Measurements from ENCODE around the gene UPB1.
"Not testable (repeated sequence)": the region's sequence is repeated elsewhere in the genome, so short reads cannot be mapped to it uniquely, and the experiment has no call there.

Gene UPB1

GRCh38 chr22:24481641-24482040 is 13.5 kb upstream of the UPB1 start:
- DNase-seq (ENCODE audit: low read depth): no peak

DNA sequence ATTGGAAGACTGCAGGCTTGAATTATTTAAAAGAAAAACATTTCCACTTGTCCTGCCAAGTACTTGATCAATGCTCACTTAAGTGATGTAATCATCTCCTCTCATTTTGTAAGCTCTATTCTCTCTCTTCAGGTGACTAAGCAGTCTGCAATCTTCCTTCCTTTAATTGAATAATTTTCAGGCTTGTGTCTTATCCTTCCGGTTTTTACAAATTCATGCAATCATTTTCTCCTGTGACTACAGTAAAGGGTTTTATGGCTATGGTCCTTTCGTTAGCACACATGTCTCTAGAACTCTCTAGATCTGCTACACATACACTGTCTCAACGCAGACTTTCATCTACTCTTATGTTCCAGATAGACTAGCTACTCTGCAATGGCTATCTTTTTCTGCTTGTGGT is 12.6 kb upstream of the UPB1 start:
- DNase-seq (ENCODE audit: low read depth): no peak

DNA sequence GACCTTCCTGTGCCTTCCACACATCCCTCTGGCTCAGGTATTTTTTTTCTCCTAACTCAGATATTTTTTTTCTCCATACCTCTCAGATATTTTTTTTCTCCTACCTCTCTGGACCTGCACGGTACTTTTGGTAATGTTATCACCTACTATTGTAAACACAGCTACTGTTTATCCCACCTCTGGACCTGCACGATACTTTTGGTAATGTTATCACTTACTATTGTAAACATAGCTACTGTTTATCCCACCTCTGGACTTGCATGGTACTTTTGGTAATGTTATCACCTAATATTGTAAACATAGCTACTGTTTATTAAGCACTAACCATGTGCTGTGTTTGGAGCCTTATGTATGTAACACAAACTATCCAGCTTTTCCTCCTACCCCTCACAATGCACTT is 12.1 kb upstream of the UPB1 start:
- DNase-seq (ENCODE audit: low read depth): no peak

- DNase-seq (ENCODE audit: low read depth): no peak
Observed at GRCh38 chr22:24483976-24484545, 11.1 kb upstream of the UPB1 start.

- no peak for DNase-seq (ENCODE audit: low read depth)
Observed at GRCh38 chr22:24485170-24485569, 10.0 kb upstream of the UPB1 start.

- DNase-seq (ENCODE audit: low read depth): no peak
Observed at GRCh38 chr22:24485608-24486007, 9.5 kb upstream of the UPB1 start.

GRCh38 chr22:24486501-24486921 is 8.6 kb upstream of the UPB1 start:
- DNase-seq (ENCODE audit: low read depth): no peak

DNA sequence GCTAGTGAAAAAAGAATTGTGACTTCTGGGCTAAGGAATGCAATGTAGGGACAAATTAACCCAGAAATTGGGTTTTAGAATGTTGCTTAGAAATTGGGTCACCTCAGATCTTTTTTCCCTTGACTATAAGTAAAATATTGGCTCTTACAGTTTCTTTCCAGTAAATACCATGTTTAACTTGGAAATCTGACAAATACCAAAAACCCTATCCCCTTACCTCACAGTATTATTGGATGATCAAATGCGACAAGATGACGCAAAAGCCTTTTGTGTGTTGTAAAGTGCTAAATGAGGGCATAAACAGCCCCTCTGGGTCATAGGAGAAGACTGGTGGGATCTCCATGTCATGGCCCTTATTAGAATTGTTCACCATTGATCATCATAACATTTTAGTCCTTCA is 6.1 kb upstream of the UPB1 start:
- DNase-seq (ENCODE audit: low read depth): no peak

GRCh38 chr22:24489434-24489833 is 5.7 kb upstream of the UPB1 start:
- DNase-seq (ENCODE audit: low read depth): not testable (repeated sequence)

GRCh38 chr22:24492391-24492790 is 2.7 kb upstream of the UPB1 start:
- no peak for DNase-seq (ENCODE audit: low read depth)

DNA sequence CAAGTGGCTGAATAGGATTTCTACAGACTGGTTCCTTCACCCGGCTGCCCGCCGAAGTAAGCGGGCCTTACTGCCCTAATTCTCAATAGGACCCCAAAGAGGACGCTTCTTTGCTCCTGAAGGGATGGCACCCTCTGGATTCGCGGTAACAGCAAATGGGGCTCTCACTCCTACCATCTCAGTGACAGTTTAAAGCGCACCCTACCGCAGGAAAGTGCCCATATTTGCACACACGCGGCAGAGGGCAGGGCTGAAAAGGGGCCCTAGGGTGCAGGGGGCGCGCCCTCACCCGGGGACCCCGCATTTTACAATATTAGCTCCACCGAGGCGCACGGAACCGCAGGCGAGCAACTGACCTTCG is 985 bp upstream of the UPB1 start:
- DNase-seq (ENCODE audit: low read depth): no peak

- no peak for DNase-seq (ENCODE audit: low read depth)
Observed at GRCh38 chr22:24495365-24495675, 188 bp downstream of the UPB1 start.

- DNase-seq (ENCODE audit: low read depth): no peak
Observed at GRCh38 chr22:24496234-24496633, 1.1 kb downstream of the UPB1 start.

GRCh38 chr22:24496661-24497060 is 1.5 kb downstream of the UPB1 start:
- no peak for DNase-seq (ENCODE audit: low read depth)

DNA sequence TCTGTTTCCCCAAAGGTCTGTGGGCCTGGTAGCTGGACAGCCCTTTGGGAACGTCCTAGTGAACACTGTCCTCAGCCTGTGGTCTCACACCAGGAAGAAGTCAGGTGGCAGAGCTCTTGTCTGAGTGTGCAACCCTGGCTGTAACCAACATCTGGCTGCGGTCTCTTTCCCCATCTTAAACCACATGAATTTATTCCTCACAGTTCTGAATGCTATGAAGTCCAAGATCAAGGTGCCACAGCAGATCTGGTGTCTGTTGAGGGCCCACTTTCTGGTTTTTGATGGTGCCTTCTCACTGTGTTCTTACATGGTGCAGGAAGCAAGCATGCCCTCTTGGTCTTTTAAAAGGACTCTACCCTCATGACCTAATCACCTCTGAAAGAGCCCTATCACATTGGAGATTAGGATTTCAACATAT is 2.7 kb downstream of the UPB1 start:
- no peak for DNase-seq (ENCODE audit: low read depth)

DNA sequence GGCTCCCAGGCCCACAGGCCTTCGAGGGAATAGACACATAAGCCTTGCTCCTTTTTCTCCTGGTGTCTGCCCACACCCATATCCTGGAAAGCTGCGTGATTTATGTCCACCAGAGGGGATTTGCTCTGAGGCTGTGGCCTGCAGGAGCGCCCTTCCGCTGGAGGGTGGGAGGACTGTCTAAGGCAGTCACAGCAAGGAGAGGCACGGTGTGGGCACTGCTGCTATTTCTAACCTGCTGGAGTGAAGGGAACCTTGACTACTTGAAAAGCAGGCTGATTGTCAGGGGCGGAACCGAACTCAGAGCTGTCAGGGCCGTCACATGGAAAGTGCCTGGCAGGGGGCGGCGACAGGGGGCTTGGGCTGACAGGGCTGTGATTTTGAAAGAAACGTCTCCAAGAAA is 3.7 kb downstream of the UPB1 start:
- DNase-seq (ENCODE audit: low read depth): no peak

GRCh38 chr22:24499706-24500276 is 4.7 kb downstream of the UPB1 start:
- no peak for DNase-seq (ENCODE audit: low read depth)

GRCh38 chr22:24500277-24500820 is 5.2 kb downstream of the UPB1 start:
- DNase-seq (ENCODE audit: low read depth): no peak

DNA sequence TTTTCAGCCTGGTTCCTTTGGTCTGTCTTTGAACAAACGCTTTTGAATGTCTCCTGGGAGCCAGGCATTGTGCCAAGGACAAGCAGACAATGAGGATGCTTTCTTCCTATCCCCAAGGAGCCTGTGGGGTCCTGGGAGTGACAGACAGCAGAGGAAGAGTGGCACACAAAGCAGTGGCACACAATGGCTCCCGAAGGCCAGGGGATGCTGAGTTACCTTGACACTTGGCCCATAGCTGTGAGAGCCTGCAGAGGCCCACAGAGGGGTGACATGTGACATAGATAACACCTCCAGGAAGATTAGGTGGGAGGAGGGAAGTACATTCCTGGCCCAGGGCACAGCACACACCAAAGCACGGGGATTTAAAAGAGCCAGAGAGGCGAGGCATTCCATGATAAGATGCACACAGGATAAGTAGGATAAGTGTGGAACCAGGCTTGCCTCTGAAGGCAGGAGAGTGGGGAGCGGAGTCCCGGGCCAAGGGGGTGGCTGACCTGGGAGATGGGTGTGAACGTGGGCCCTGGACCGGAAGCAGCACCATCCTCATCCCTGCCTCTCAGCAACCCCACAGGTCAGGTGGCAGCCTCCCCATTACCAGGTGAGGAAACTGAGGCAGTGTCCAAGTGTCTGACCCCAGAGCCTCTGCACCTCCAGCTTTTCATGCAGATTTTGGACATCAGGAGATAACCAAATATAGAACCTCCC is 6.3 kb downstream of the UPB1 start:
- no peak for DNase-seq (ENCODE audit: low read depth)

GRCh38 chr22:24502034-24502433 is 6.9 kb downstream of the UPB1 start:
- DNase-seq (ENCODE audit: low read depth): no peak

DNA sequence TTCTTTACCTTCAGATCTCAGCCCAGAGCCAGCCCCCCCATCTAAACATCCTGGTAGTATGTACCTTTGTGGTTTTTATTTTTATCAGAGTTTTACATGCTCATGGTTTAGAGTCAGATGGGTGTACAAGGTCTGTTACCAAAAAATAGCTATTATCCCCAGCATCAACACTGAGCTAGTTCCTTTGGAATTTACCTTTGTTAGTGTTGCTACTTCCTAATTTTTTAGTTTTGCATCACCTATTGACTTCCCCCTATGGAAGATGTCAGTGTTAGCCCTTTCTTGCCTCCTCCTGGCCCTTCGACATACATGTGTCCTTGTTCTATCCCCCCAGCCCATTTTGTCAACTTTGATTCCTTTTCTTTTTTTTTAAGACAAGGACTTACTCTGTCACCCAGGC is 7.4 kb downstream of the UPB1 start:
- no peak for DNase-seq (ENCODE audit: low read depth)

DNA sequence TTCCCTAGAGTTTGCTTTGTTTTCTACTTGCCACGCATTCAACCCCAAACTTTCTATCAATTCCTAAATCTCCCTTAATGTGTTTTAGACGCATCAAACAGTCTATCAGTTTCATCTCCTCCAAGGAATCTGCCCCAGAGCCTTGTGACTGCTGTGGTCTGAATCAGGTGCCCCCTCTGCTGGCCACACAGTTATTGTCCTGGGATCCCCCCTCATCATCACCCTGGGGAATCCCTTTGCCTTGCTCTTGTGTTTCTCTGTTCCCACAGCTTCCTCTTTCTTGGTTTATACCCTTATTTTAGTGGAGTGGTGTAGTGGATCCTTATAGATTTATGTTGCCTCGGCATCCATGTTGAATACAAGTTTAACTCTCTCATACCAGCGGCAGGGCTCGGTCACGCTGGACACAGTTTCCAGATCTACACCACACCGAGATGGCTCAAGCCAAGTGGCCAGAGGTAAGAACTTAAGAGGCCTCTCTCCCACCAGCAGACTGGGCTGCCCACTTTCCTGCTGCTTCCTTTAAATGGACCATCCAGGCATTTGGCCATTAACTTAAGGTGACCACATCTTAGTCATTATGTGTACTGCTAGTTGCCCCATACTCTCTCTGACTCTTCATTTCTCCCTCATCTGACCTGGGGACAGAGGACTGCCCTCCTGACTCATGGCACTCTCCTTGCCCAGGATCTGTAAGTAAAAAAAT is 8.2 kb downstream of the UPB1 start:
- DNase-seq (ENCODE audit: low read depth): peak; percentile 44

GRCh38 chr22:24503843-24504338 is 8.8 kb downstream of the UPB1 start:
- no peak for DNase-seq (ENCODE audit: low read depth)
